Adrenal gland (tissue), 12 donors: ENCODE measurements around the gene ANKRD6. TPM values are rescaled to one million over a fixed set of nuclear protein-coding genes. Genes with fewer than 3 reads are reported as not detected.

Experiments used
- DNase-seq, 7 donors: peaks; one replicate each; pipeline ENCODE4 v3.0.0-alpha.2; 2019 to 2020
- H3K27ac ChIP-seq, 5 donors: fragments of 200-600 bp; sonication (generic) in 4 of 5; 1 replicate in 3 of 5; 2 replicates in 2 of 5; pipeline versions ENCODE4 v1.5.1 to v1.8.0; 2016 to 2020; ENCODE audit warnings: mild to moderate bottlenecking in 1 of 5
- H3K27me3 ChIP-seq: fragments of 200-600 bp; 2 replicates; pipeline ENCODE4 v1.8.0; 2021
- H3K36me3 ChIP-seq, 2 donors: fragments of 200-600 bp; replicated peaks in 1 of 2; 1 replicate in 1 of 2; 2 replicates in 1 of 2; pipeline versions ENCODE4 v1.5.1 to v1.8.0; 2018 to 2022
- H3K4me1 ChIP-seq, 2 donors: fragments of 200-600 bp; replicated peaks in 1 of 2; 1 replicate in 1 of 2; 2 replicates in 1 of 2; pipeline versions ENCODE4 v1.5.1 to v1.8.0; 2018 to 2021
- H3K4me3 ChIP-seq, 4 donors: fragments of 200-600 bp; sonication (generic) in 3 of 4; one replicate each; pipeline ENCODE4 v1.5.1; 2016 to 2018
- H3K9me3 ChIP-seq, 3 donors: fragments of 200-600 bp; sonication (generic) in 1 of 3; replicated peaks in 1 of 3; 1 replicate in 2 of 3; 2 replicates in 1 of 3; pipeline versions ENCODE4 v1.5.1 to v1.8.0; 2016 to 2021
- POLR2A ChIP-seq, 2 donors: fragments of 450-650 bp; IDR thresholded peaks; one replicate each; pipeline ENCODE4 v1.6.1; 2017; ENCODE audit warnings: antibody characterized with exemption in 2 of 2, mild to moderate bottlenecking in 2 of 2, moderate library complexity in 1 of 2
- WGBS, 4 donors: extraction: QIAGEN DNeasy Blood & Tissue Kit in 2 of 4; methylation state at CpG; one replicate each; pipeline versions ENCODE4 v1.1.5 to v1.1.7; 2013 to 2017; 5-methylcytosine and 5-hydroxymethylcytosine counted together
- intact Hi-C, 2 donors: fragments of 100-400 bp; cut with DNase I; formaldehyde crosslinking; loops; one replicate each; pipeline versions ENCODE4 v1.14.1 to v1.15.0; 2022 to 2023
- polyA plus RNA-seq, 3 donors: library from polyadenylated mRNA; stranded (reverse); fragments of 200-250 nt in 2 of 3; fragments of 350-450 nt in 1 of 3; fragmentation: Illumina TruSeq in 1 of 3; extraction: RNeasy Lipid Tissue Mini Kit (QIAGEN cat#74804) in 1 of 3; gene quantifications; one replicate each; pipeline ENCODE4 v1.2.3, GENCODE V29; 2013 to 2014
- total RNA-seq, 9 donors: library from RNA; depleted of rRNA in 4 of 9; stranded (reverse); fragments of >200 nt in 4 of 9; fragments of 120-200 nt in 1 of 9; fragmentation: NEBNext Ultra II Directional in 1 of 9; extraction: Animal tissue kit (Norgen Biotek cat#: 25700) in 1 of 9; gene quantifications; one replicate each; pipeline versions ENCODE4 v1.1.0 to v1.2.4, GENCODE V29; 2013 to 2023
- TF ChIP-seq, protein P1 (sequence below), 6 experiments: fragments of 450-650 bp in 4 of 6; fragments of 200-600 bp in 2 of 6; sonication (generic) in 1 of 6; IDR thresholded peaks; 1 replicate in 5 of 6; 2 replicates in 1 of 6; pipeline versions ENCODE4 v1.5.1 to v1.8.0; 2016 to 2021; ENCODE audit warnings: antibody characterized with exemption in 6 of 6, mild to moderate bottlenecking in 2 of 6, moderate library complexity in 1 of 6
- donor health status: healthy with polysubstance abuse.
- donor health status: Bipolar disorder and iron deficiency.
- donor health status: DM: yes; HTN: yes; CAD: no.
- donor health status: DM: no; HTN: no; CAD: no.
- donor health status: DM: no; HTN: no; CAD: no.
- donor health status: DM: yes; HTN: yes; CAD: no.

Gene ANKRD6
- total and polyA plus RNA-seq, 12 donors: 2.8 to 16.6 (median 7.7) TPM

DNA sequence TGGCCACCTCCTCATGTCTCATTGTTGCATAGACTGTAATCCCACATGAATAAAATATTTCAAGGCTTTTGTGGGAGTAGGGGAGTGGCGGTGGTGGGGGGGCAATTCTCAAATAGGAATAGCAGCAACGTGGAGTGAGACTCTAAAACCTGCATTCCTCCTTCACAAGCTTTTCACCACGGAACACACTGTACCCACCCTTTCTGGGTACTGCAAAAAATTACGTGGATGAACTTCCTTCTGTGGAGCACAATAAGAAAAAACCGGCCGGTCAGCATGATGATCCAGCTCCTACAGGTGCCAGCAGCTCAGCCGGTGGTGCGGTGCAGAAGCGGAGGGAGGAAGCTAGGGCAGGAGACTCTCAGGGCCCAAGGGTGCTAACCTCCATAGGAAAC lies 19.9 kb upstream of the ANKRD6 start:
- 22 to 40% (median 31%) methylated on average over 9 of the region's 9 CpGs for WGBS, 4 donors
- intact Hi-C loops: no loop called here
- Histone ChIP-seq H3K27me3 (no peaks in the 10 kb centered on the region), H3K27ac (no peak overlapping the region), H3K36me3 (no peaks in the 10 kb centered on the region), H3K9me3 (no peaks in the 10 kb centered on the region), H3K4me1 (peaks cover 18 to 20% of the 10 kb centered on the region in 2 donors), H3K4me3 (peak overlapping the region in 2 of 4 donors; percentile 80 to 88)
- no peak for TF ChIP-seq POLR2A (IDR thresholded peaks at IDR 0.05)
- TF ChIP-seq, protein P1, sequence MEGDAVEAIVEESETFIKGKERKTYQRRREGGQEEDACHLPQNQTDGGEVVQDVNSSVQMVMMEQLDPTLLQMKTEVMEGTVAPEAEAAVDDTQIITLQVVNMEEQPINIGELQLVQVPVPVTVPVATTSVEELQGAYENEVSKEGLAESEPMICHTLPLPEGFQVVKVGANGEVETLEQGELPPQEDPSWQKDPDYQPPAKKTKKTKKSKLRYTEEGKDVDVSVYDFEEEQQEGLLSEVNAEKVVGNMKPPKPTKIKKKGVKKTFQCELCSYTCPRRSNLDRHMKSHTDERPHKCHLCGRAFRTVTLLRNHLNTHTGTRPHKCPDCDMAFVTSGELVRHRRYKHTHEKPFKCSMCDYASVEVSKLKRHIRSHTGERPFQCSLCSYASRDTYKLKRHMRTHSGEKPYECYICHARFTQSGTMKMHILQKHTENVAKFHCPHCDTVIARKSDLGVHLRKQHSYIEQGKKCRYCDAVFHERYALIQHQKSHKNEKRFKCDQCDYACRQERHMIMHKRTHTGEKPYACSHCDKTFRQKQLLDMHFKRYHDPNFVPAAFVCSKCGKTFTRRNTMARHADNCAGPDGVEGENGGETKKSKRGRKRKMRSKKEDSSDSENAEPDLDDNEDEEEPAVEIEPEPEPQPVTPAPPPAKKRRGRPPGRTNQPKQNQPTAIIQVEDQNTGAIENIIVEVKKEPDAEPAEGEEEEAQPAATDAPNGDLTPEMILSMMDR (IDR thresholded peaks at IDR 0.05): no peak
- peak in 3 of 7 donors; percentile 4 to 27 (median 27) for DNase-seq

- intact Hi-C loops: no loop called here
- Histone ChIP-seq H3K36me3 (no peaks in the 10 kb centered on the region), H3K27ac (no peak overlapping the region), H3K4me1 (peaks cover 18 to 20% of the 10 kb centered on the region in 2 donors), H3K9me3 (no peaks in the 10 kb centered on the region), H3K27me3 (no peaks in the 10 kb centered on the region), H3K4me3 (no peak overlapping the region)
- no peak for TF ChIP-seq POLR2A (IDR thresholded peaks at IDR 0.05)
- TF ChIP-seq, protein P1 (IDR thresholded peaks at IDR 0.05): no peak
- DNase-seq: no peak
- WGBS, 4 donors: 6 to 40% (median 13%) methylated on average over 2 of the region's 2 CpGs
Measured at GRCh38 chr6:89414215-89414614, 18.7 kb upstream of the ANKRD6 start.

GRCh38 chr6:89415185-89415584 lies 17.8 kb upstream of the ANKRD6 start:
- no peaks in the 10 kb centered on the region for H3K27me3 ChIP-seq
- H3K4me3 ChIP-seq: no peak overlapping the region
- whole genome bisulfite sequencing, 4 donors: 90 to 97% (median 95%) methylated on average over 2 of the region's 2 CpGs
- H3K36me3 ChIP-seq: no peaks in the 10 kb centered on the region
- no peak overlapping the region for H3K27ac ChIP-seq
- H3K4me1 ChIP-seq: peaks cover 18 to 20% of the 10 kb centered on the region in 2 donors
- DNase-seq: no peak
- H3K9me3 ChIP-seq: no peaks in the 10 kb centered on the region
- TF ChIP-seq POLR2A (IDR thresholded peaks at IDR 0.05): no peak
- TF ChIP-seq, protein P1 (IDR thresholded peaks at IDR 0.05): no peak
- intact Hi-C loops: no loop called here

DNA sequence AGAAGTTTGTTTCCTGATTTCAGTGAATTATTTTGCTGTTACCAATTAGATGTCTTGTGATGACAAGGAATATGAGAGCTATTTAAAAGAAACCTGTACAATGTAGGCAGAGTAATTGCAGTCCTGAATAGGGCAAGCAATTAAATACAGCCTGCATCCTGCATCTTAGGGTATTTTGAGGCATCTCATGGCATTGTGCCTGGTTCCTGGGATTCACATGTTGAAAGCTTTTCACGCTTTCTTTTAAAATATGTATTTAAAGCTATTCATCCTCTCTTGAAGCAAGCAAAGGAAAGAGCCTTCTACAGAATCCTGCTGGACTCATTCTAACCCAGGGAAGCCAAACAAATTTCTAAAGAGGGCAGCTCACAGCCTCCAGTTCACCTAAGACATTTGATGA lies 16.2 kb upstream of the ANKRD6 start:
- 94 to 100% (median 96%) methylated on average over 1 of the region's 1 CpG for WGBS, 4 donors
- no peak overlapping the region for H3K27ac ChIP-seq
- TF ChIP-seq POLR2A (IDR thresholded peaks at IDR 0.05): no peak
- TF ChIP-seq, protein P1 (IDR thresholded peaks at IDR 0.05): no peak
- no peaks in the 10 kb centered on the region for H3K36me3 ChIP-seq
- no peak for DNase-seq
- peaks cover 8 to 9% of the 10 kb centered on the region in 2 donors for H3K4me1 ChIP-seq
- H3K9me3 ChIP-seq: no peaks in the 10 kb centered on the region
- H3K27me3 ChIP-seq: no peaks in the 10 kb centered on the region
- intact Hi-C loops: no loop called here
- H3K4me3 ChIP-seq: no peak overlapping the region
